HG03103 (cell line): ENCODE data around the gene MROH7.

Source experiments
- ATAC-seq: cut with Tn5 transposase; IDR thresholded peaks from one replicate; pipeline ENCODE4 v1.9.1; 2021; ENCODE audit warnings: low read depth; ENCODE audit not compliant: unreplicated experiment

Gene MROH7

DNA sequence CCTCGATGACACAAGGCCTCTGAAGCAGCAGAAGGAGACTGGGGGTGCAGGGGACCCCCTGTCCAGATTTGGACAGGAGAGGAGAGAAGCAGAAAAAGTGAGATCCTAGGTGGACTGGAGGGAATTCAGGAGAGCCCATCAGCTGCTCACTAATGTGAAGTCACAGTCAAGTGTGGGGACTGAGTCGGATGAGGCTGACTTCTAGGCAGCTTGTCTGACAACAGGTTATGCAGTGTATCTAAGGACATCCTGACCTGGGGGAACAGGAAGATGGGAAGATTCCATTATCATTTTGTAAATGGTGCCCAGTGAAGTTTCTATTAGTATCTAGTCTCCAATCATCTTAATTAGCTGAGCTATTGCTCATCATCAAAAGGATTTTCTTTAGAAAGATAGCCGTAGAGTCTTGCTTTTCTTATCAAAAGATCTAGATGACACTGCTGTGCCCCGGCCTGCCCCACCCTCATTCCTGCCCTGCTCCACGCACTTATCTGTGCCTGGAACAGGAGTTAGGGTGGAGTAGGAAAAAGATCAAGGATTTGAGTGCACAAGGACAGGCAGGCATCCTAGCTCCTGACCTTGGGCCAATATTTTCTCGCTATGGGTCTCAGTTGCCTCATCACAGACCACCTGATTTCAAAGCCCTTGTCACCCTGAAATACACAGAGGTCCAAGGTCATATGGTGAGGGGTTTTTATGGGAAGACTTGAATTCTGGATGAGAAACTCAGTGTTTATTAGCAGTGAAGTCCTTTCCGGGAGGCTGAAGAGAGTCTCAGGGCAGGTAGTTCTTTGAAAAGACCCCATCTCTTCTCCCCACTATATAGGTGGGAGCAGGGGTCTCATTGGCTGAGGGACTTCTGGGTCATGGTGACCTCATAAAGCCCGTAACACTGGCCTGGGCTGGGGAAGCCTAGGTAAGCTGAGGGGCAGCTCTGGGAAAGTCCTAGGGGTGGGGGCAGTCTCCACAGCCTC lies at the start of gene MROH7:
Gene MROH7, plus strand, starts transcription at position 924 of the 974 bp plus-strand sequence. CDS start 11,141 bp downstream, outside the sequence.
- ATAC-seq = no peak

DNA sequence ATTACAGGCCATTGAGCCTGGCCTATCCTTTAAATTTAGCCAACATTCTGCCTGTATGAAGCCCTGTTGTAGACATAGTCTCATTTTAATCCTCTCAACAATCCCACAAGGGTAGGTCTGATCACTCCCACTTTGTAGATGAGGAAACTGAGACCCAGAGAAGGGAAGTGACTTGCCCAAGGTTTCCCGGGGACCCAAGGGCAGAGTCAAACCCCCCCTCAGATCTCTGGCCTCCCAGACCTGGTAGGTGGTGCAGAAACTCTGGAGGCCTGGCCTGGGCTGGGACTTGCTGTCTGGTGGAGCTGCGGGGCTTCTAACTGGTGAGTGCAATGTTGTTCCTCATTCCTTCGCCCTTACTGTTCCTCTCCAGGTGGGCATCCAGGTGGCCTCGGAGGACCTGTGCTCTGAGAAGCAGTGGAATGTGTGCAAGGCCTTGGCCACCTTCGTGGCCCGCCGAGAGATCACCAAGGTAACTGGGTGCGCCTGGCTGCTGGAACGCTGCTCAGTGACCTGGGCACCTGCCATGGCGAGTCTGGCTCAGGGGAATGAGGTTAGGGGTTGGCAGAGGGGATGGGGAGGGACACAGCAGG lies 47.9 kb upstream of the MROH7 start:
- no peak for ATAC-seq

DNA sequence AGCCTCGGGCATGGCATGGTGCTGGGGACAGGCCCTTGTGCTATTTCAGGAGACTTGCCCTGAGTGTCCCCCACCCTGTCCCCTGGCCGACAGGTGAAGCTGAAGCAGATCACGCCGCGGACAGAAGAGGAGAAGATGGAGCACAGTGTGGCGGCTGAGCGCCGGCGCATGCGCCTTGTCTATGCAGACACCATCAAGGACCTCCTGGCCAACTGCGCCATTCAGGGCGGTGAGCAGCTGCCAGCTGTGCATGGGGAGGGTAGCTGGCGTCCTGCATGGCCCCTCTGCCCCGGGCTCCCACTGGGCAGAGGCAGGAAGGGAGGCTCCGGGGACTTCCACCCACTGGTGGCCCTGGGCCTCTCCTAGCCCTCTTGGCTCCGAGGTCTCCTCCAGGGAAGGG lies 47.1 kb upstream of the MROH7 start:
- ATAC-seq = no peak

DNA sequence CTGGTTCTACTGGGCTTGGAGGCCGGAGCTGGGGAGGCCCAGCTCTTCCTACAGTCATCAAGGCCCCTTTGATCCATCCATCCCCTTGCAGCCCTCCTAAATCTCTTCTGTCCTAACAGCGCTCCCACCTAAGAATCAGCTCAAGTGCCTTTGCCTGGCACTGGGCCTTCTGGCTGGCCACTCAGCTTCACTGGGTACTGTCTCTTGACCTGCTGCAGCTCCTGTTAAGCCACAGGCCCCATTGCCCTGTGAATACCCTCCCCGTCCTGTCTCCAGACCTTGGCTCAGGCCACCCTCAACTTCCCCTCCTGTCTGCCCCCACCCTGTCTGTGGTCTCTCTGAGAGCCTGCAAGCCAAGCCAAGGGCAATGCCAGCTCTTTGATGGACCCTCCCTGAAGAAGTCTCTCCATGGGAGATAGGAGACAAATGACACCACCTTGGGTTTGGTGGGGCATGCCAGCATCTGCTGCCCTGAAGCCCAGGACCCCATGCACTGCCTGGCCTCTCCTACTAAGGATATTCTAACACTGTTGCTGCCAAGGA lies 45.6 kb upstream of the MROH7 start:
- no peak for ATAC-seq

DNA sequence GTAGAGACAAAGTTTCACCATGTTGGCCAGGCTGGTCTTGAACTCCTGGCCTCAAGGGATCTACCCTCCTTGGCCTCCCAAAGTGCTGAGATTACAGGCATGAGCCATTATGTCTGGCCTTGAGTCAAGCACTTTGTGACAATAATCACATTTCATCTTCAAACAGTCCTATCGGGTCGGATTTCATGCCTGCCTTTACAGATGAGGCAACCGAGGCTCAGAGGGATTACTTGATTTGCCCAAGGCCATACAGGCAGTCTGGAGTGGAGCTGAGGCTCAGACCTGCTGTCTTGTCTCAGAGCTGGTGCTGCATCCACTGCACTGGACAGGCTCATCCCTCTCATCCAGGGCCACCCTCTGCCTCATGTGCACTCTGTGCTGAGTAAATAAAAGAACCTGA lies 44.8 kb upstream of the MROH7 start:
- no peak for ATAC-seq

DNA sequence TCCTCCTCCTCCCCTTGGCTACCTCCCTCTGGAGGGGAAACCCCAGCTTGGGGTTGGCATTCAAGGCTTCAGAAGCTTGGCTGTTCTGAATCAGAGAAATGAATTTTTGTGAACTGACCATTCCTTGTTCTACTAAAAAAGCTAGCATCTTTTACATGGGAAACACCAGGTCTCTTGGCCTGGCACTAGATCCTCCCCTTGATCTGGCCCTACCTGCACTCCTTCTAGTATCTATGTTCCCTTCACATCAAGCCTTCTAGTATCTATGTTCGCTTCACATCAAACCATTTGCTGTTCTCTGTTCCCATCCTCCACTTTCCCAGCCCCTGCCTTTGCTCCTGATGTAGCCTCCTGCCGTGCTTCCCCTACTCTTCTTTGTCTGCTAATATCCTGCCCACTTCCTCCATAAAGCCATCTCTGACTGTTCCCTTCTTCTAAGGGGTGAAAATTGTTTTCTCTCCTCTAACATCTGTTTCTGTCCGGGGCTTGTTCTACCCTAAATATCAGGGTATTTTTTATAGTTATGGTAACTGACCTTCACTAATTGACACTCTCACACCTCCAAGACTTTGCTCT lies 44.0 kb upstream of the MROH7 start:
- no peak for ATAC-seq

DNA sequence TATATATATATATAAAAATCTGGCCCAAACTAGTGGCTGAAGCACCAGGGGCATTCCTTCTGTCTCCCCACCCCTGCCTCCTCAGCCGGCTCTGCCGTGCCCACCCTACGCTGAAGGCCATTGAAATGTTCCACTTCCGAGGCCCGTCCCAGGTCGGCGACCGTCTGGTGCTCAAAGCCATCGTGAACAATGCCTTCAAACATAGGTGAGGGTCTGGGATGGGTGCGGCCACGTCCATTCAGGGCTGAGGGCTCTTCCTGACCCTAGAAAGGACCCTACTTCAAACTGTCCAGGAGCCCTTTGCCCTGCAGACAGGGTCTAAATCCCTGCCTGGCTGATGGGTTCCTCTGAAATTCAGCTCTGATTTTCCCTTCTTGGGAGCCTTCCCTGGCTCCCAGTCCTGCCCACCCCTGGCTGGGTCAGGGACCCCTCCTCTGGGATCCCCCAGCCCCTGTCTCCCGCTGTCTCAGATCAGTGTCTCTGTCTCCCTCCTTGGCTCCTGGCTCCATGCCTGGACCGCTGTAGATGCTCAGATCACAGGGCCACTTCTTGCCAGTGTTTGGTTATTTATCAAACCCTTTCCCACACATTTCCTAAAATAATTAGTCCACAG lies 42.3 kb upstream of the MROH7 start:
- ATAC-seq = no peak

DNA sequence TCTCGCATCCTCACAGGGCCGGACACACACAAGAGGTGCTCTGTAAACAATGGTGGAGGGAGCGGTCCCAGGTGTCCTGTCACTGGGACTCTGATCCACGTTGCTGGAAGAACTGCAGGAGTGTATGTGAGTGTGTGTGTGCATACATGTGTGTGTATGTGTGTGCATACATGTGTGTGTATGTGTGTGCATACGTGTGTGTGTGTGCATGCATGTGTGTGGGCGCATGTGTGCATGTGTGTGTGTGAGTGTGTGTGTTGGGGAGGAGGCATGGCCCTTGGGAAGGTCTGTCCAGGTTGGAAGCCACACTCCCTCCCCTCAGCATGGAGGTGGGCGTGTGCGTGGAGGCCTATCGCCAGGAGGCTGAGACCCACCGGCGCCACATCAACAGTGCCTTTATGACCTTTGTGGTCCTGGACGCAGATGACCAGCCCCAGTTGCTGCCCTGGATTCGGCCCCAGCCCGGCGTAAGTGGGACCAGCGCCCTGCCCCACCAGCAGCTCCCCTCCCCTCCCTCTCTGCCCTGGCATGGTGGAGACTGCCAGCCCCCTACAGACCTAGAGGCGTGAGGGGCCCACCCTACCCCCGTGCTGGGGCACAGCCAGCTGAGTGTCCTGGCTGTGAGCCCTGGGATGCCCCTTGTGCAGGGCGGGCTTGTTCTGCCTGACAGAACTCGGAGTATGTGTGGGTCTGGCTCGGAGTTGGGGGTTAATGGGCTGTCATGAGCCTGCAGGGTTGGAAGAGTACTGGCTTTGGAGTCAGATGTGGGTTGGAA lies 40.5 kb upstream of the MROH7 start:
- no peak for ATAC-seq

DNA sequence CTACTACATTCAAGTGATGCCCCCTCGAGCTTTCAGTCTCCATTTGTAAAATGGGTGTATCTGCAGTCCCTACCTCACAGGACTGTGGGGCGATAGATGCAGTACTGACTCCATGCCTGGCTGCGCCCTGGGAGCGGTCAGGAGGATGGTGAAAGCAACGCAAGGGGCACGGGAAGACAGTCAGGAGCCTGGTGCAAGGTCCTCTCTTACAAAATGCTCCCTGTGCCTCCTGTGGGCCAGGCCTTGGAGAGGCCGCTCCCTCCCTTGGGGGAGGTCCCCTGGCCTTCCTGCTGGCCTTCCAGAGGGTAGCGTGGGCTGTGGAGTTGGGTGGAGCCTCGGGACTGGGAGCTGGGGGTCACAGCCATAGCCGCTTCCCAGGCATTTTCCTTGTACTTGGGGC lies 39.9 kb upstream of the MROH7 start:
- ATAC-seq = no peak

DNA sequence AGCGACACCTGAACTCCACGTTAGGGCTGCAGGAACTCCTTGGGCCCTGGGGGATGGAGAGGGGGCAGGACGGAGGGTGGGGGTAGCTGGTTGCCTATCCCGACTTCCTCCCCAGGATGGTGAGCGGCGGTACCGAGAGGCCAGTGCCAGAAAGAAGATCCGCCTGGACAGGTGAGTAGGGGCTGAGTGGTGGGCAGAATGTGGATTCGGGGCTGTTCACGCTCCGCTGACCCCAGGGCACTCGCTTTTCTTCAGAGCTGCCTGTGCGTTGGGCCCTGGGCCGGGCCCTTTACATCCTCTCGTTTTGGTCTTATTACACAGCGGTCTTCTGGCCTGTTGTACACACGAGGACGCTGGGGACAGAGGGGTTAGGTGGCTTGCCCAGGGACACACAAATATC lies 39.0 kb upstream of the MROH7 start:
- ATAC-seq = no peak

DNA sequence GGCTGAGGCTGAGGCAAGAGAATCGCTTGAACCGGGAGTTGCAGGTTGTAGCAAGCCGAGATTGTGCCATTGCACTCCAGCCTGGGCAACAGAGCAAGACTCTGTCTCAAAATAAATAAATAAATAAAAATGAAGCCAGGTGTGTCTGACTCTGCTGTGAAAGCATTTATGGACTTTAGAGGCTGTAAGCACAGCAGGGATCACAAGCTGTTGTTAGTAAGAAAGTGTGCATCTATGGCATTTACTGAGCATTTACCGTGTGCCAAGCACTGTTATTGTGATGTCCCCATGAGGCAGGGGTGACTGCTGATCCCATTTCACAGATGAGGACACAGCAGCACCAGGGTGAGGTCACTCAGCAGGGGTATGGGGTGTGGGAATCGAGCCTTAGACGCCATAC lies 38.3 kb upstream of the MROH7 start:
- ATAC-seq = no peak

DNA sequence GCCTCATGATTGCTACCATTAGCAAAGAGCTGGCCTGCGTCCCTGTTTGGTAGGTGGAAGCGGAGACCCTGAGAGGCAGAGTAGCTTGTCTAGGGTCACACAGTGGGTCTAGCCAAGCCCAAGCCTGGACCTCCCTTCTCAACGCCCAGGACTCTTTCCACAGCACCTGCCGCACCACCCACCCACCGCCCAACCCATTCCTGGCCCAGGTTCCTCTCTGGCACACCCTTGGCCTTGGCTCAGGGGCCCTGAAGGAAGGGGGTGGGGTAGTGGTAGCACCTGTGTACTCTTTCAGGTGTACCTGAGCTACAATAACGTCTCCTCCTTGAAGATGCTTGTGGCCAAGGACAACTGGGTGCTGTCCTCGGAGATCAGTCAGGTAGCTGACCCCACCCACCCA lies 37.5 kb upstream of the MROH7 start:
- ATAC-seq = no peak

DNA sequence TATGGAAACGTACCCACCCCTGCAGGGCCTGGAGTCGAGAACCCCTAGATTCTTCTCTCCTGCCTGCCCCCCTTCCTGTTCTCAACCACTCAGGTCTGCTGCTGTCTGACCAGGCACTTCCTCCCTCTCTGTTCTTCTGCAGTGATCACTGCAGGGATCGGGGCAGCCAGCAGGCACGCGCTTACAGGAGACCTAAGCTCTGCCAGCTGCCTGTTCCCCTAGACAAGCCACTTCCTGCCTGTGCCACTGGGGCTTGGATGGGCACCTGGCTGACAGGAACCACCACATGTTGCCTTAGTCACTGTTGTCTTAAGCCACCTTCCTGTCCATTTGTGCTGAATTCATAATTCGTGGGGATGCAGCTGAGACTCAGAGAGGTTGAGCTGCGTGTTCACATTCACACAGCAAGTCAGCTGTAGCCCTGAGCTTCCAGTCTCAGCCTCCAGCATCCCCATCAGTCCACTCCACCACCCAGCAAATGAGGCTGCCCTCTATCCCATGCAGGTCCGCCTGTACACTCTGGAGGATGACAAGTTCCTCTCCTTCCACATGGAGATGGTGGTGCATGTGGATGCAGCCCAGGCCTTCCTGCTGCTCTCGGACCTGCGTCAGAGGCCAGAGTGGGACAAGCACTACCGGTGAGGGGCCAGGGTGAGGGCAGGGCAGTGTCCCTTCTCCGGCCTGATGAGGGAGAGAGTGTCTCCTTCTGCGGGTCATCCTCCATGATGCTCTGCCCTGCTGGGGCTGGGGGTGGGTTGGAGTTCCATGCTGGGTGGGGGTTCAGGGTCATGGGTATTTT lies 36.8 kb upstream of the MROH7 start:
- no peak for ATAC-seq

DNA sequence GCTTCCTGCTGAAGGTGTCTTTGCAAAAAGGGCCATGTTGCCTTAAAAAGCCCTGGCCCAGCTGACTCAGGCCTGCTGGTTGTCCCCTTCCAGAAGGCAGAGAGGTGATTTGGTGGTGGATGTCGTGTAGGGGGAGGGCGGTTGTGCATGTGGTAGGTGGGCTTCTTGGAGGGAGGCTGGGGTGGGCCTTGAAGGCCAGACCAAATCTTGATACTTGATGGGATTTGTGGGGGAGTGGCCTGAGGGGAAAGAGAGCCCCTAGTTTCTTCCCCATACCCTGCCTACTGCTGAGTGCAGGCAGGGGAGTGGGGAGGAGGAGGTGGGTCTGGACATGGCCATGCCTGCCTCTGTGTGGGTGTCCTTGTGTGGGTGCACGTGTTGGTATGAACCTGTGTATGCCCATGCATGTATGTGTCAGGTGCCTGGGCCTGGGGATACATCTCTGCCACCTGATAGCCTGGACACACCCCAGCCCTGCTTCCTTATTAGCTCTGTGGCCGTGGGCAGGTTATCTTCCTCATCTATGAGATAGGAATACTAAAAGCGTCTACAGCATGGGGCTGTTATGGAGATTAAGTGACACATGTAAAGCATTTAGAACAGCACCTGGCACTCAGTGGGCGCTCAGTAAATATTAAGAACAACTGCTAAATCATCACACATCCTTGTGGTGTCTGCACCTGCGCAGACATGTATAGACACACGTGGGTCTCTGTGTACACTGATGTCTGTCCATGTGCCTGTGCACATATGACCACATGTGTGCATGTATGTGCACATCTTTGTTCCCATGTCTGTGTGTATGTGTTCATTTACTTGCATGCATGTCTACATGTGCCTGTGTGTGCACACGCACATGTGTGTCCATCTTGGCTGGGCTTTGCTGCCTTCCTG lies 35.2 kb upstream of the MROH7 start:
- no peak for ATAC-seq

DNA sequence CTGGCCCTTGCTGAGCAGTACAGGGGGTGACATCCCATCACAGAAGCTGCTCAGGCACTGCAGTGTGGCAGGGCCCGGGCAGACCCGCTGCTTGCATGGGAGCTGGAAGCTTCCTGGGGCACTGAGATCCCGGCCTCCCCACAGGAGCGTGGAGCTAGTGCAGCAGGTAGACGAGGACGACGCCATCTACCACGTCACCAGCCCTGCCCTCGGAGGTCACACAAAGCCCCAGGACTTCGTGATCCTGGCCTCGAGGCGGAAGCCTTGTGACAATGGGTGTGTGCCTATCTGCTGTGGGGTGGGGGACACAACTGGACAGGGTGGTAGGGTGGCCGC lies 34.6 kb upstream of the MROH7 start:
- ATAC-seq = no peak

DNA sequence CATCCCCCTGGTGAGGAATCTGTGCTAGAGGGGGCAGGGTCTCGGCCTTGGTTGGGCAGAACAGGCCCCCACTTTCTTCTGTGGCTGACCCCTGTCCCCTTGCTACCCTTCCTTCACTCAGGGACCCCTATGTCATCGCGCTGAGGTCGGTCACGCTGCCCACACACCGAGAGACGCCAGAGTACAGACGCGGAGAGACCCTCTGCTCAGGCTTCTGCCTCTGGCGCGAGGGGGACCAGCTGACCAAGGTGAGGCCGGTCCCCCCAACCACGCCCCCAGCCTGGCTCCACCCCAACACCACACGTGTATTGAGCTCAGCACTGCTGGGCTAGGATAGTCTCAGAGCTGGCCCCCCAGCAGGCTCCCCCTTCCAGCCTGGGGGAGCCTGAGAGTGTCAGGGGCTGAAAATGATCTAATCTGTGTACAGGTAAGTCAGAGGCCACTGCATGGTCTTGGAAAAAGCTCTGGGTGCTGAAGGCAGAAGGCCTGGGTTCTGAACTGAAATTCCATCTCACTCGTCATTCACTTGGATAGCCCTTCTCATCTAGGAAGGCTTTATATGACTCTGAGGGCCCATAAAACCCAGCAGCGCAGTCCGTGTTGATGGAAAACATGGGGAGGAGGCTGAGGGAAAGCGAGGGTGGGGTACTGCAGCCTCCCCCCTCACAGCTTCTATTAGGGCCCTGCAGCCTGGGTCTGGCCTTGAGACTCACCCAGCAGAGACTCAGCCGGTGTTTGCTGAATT lies 33.6 kb upstream of the MROH7 start:
- no peak for ATAC-seq

DNA sequence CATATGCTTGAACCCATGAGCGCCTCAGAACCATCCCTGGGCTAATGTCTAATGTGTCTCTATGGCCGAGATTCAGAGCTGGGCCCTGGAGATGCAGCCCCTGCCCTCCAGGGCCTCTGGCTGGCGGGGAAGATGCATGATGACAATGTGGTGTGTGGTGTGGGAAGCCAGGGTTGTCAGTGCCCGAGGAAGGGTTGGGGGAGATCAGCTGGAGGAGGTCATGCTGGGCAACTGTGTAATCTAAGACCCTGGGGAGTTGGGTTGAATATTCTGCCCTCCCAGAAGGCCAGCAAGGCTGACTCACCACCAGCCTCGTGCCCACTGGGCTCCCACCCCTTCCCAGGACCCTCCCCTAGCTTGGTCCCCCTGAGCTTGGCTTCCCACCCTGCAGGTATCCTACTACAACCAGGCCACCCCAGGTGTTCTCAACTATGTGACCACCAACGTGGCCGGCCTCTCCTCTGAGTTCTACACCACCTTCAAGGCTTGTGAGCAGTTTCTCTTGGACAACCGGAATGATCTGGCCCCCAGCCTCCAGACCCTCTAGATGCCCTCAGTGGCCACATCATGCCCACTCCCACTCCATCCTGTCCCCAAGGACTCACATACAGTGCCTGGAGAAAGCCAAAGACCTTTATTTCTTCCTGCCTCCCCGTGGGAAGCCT lies 32.9 kb upstream of the MROH7 start:
- ATAC-seq = no peak
